Right forelimb (tissue), 1 donor: ENCODE data around the gene GPX8.
A peak's percentile ranks its signal among the peaks of the same experiment; 100 is the strongest.

Experiments used
- DNase-seq: peaks from one replicate; pipeline ENCODE4 v3.0.0-alpha.2; 2018

The GPX8 gene

GRCh38 chr5:55172937-55173686 lies 13.1 kb downstream of the GPX8 start, which contains the start of gene CDC20B:
Gene CDC20B (minus strand): TSS chr5:55173177. CDS start chr5:55173000, 177 bp downstream.
- peak; percentile 84 for DNase-seq

DNA sequence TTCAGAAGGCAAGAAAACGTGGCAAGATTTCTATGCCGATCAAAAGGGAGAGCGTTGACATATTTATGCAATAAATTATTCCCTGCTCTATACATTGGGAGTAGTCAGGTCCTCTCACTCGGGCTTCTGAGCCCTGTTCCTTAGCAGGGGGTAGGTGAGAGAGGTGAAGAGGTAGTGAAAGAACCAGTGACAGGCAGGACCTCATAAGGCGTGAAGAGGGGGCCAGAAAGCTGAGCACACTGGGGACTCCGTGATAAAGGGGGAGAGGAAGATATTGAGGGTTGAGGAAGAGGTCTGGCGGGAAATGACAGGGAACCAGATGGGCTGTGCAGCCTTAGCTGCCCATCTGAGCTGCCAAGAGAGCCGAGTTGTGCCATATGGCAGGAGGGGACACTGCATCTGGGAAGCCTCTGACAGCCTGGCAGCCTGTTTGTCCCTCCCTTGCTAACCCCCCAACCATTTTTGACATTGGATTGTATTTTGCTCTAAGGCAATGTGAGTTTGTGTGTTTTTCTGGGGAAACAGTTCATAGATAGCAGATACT lies 13.8 kb downstream of the GPX8 start:
- DNase-seq: peak; percentile 47

DNA sequence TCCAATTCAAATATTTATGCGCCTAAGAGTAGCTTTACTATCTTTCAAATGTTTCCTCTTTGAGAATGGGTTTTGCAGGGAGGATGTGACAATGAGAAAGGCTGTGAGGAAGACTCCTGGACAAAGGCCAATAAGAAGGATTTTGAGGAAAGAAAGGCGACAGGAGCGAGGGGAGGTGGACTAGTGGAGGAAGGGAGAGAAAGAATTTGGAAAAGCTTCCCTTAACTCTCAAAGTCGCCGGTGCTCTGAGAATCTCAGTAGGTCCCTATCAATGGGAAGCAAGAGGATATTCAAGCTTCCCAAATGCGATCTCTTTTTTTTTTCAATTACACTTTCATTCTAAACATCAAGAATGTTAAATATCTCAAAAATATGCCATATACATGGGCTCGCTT lies 15.8 kb downstream of the GPX8 start:
- DNase-seq: no peak

DNA sequence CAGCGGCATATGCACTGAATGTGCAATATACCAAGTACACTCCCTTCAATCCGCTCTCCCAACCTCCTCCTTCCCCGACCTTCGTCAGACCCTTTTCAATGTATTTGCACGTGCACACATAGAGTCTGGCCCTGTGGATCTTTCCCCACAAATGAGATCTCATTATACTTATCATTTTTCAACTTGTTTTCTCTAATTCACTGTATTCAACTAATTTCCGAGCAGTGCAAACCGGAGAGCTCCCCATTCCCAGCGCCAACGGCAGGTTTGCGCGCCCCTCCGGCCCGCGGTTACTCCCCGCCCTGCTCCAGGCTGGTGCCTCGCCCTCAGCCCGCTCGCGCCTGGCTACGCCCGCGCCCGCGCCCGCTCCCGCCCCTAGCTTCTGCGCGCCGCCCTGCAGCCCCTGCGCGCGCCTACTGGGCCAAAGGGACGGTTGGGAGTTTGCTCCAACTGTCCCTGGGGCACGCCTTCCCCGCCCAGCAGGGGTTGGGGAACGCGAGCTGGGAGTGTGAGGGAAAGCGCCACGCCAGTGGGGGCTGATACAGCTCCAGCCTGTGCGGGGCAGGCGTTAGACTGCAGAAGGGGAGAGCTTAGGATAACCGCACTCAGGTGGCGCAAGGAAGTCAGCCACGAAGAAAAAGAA lies 16.3 kb downstream of the GPX8 start:
- peak; percentile 59 for DNase-seq

- DNase-seq: no peak
These were observed 17.1 kb downstream of the GPX8 start for GRCh38 chr5:55177078-55177477.

- DNase-seq: no peak
These were observed 20.0 kb downstream of the GPX8 start for GRCh38 chr5:55180016-55180415.

GRCh38 chr5:55187370-55187769 lies 27.4 kb downstream of the GPX8 start:
- DNase-seq: no peak

DNA sequence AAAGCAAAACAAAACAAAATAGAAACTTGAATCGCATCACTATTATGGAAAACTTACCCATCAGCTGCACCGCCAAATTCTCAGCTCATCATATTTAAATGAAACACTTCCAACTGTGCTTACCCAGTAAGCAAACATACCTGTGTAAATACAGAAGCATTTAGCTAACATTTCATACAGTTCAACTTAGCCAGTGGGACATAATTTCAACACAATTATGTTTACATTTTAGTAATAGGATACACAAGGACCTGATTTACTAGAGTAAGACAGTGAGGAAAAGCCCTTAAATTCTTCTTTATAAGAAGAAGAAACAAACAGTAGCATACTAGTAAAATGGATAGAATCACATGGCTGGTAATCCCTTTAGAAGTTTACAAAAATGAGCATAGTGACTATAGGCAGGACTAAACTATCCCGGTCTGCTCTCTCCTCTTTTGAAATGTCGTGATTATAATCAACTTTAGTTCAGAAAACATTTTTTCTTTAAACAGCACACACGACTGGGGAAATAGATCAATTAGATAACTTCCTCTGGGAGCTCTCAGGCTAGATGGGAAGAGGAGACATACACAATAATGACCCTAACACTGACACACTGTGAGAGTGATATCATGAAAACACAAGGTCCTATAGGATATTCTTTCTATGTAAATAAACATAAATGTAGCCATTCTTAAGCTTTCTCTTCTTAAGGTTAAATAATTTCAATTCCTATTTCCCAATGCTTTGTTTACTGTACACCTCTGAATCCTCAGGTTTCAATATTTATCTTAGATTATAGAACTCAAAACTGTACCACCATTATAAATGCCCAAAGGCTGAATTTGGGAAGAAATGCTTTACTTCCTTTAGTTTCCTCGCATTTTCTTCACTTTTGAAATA lies 28.9 kb downstream of the GPX8 start:
- no peak for DNase-seq

DNA sequence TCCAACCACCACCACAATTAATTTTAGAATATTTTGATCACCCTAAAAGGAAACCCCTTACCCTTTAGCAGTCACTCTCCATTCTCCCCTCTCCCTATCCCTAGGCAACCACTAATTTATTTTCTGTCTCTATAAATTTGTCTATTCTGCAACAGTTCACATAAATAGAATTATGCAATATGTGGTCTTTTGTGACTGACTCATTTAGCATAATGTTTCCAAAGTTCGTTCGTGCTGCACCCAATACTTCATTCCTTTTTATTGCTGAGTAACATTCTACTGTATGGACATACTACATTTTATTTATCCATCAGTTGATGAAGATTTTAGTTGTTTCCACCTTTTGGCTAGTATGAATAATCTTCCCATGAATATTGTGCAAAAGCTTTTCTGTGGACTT lies 31.2 kb downstream of the GPX8 start:
- no peak for DNase-seq

- DNase-seq: no peak
These were observed 45.0 kb downstream of the GPX8 start for GRCh38 chr5:55205001-55205400.

- no peak for DNase-seq
These were observed 51.4 kb downstream of the GPX8 start for GRCh38 chr5:55211184-55211874.
